Kidney (tissue), 22 donors: ENCODE data around the gene RNF225. TPM values are rescaled to one million over a fixed set of nuclear protein-coding genes. Genes with fewer than 3 reads are reported as not detected.
A peak's percentile ranks its signal among the peaks of the same experiment; 100 is the strongest.
"Not testable (repeated sequence)": the region's sequence is repeated elsewhere in the genome, so short reads cannot be mapped to it uniquely, and the experiment has no call there.

ENCODE experiments used
- DNase-seq, 5 donors: peaks; one replicate each; pipeline ENCODE4 v3.0.0-alpha.2; 2013 to 2020
- FAIRE-seq: peaks from 2 replicates; lab custom pipeline; 2012; peaks lifted over from hg19 to GRCh38; lab: Jason Lieb, UNC
- H3K27ac ChIP-seq, 2 donors: one replicate each; pipeline ENCODE4 v1.7.0; 2013; ENCODE audit warnings: low read depth in 2 of 2, low read length in 2 of 2, inconsistent platforms in 1 of 2
- H3K27me3 ChIP-seq: one replicate; pipeline ENCODE4 v1.7.1; 2013; ENCODE audit warnings: low read length, inconsistent platforms; ENCODE audit not compliant: control insufficient read depth, insufficient read depth
- H3K36me3 ChIP-seq, 3 donors: one replicate each; pipeline versions ENCODE4 v1.7.0 to v1.7.1; 2013; ENCODE audit warnings: low read length in 3 of 3, control low read depth in 1 of 3, inconsistent platforms in 1 of 3; ENCODE audit not compliant: insufficient read depth in 3 of 3, control insufficient read depth in 2 of 3
- H3K4me1 ChIP-seq, 3 donors: one replicate each; pipeline versions ENCODE4 v1.7.0 to v1.7.1; 2013; ENCODE audit warnings: low read length in 3 of 3, inconsistent platforms in 1 of 3, low read depth in 1 of 3; ENCODE audit not compliant: control insufficient read depth in 2 of 3, insufficient read depth in 2 of 3
- H3K4me3 ChIP-seq, 3 donors: one replicate each; pipeline versions ENCODE4 v1.7.0 to v1.8.1; 2013; ENCODE audit warnings: low read length in 3 of 3, control low read depth in 1 of 3, inconsistent platforms in 1 of 3
- H3K9ac ChIP-seq, 3 donors: one replicate each; pipeline versions ENCODE4 v1.7.0 to v1.7.1; 2013; ENCODE audit warnings: low read length in 3 of 3, control low read depth in 1 of 3, inconsistent platforms in 1 of 3
- H3K9me3 ChIP-seq, 3 donors: one replicate each; pipeline versions ENCODE4 v1.7.0 to v1.7.1; 2013; ENCODE audit warnings: low read length in 3 of 3, control low read depth in 1 of 3, inconsistent platforms in 1 of 3; ENCODE audit not compliant: control insufficient read depth in 2 of 3, insufficient read depth in 1 of 3
- CTCF ChIP-seq: IDR thresholded peaks from 3 replicates; pipeline ENCODE4 v1.5.1; 2012; ENCODE audit warnings: mild to moderate bottlenecking, moderate library complexity, borderline replicate concordance; ENCODE audit not compliant: insufficient read depth; ENCODE audit errors: extremely low read depth
- intact Hi-C: fragments of 100-400 bp; cut with DNase I; formaldehyde crosslinking; loops from one replicate; pipeline ENCODE4 v1.11.1; 2022
- long read RNA-seq, 10 donors: library from polyadenylated mRNA in 1 of 10; unstranded in 1 of 10; transcript quantifications; one replicate each; pipeline ENCODE4 v2.0.0 and lab custom pipeline, GENCODE V29; 2021 to 2026
- polyA plus RNA-seq: library from polyadenylated mRNA; stranded (reverse); fragments of 350-450 nt; fragmentation: Illumina TruSeq; extraction: RNeasy Lipid Tissue Mini Kit (QIAGEN cat#74804); gene quantifications from one replicate; pipeline ENCODE4 v1.2.3, GENCODE V29; 2014; ENCODE audit warnings: low read depth, low replicate concordance; ENCODE audit not compliant: insufficient read depth
- total RNA-seq: library from RNA; stranded (reverse); fragmentation: NEBNext Ultra II Directional; extraction: Animal tissue kit (Norgen Biotek cat#: 25700); gene quantifications from one replicate; pipeline ENCODE4 v1.2.1, GENCODE V29; 2021
- donor health status: control.
- donor health status: control.
- donor health status: control.
- donor health status: control.
- donor health status: control.
- donor health status: DM: yes; HTN: yes; CAD: no.
- donor health status: Normal renal cell carcinoma (clear cell type).

The RNF225 gene
- total RNA-seq (0.25 TPM), polyA plus RNA-seq (not detected)
- long read RNA-seq, donor 1 = 0 reads
- long read RNA-seq, donor 2 = 0 reads
- long read RNA-seq, donor 3 = 0 reads
- long read RNA-seq, donor 4 = 0 reads
- long read RNA-seq, donor 5 = 0 reads
- long read RNA-seq, donor 6 = 0 reads
- long read RNA-seq, donor 7 = 0 reads
- long read RNA-seq, donor 8 = 0 reads
- long read RNA-seq, donor 9 = 0 reads
- long read RNA-seq, donor 10 = 0 reads

DNA sequence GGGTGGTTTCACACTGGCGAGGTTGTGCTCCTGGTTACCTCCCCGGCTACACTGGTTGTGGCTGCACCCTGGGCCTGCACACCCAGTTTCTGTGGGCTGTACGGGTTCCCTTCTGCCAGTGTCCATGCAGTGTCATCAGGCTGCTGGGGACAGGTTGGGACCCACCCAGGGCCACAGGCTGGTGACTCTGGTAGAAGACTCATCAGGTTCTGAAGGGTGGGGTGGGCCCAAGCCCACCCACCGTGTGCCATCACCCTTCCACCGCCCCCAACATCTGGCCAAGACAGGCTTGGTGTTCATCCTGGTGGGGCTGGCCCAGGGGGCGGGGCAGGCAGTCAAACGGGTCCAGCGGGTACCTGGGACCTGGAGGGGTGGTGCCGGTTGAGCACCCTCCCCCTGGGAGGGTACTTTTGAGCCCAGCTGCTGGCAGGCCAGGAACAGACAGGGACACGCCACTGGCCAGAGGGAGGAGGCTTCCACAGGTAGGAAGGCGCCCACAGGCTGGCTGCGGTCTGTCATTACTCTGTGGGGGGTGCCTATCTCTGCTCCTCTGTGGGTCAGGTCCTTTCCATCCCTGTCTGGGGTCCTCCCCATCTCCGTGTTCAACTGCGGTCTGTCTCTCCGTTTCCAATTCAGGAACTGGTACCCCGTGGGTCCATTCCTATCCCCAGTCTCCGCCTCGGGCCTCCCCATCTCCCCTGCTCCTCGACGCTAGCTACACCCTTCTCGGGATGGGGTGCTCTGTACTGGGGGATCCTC is at the start of gene RNF225:
RNF225 (plus strand) TSS at position 437 of the 759 bp plus-strand sequence. CDS start 434 bp downstream, outside the sequence.
- H3K36me3 ChIP-seq = peaks cover 0 to 29% (median 13%) of the 10 kb centered on the region in 3 donors
- FAIRE-seq (no peak), DNase-seq (peak in 2 of 5 donors; percentile 61 to 80)
- no peak within 1 kb of the TSS for H3K27ac ChIP-seq
- no peak within 1 kb of the TSS for H3K4me3 ChIP-seq
- H3K9ac ChIP-seq = no peak within 1 kb of the TSS
- TF ChIP-seq CTCF = no peak
- H3K9me3 ChIP-seq = no peaks in the 10 kb centered on the region
- peaks cover 0 to 4% (median 2%) of the 10 kb centered on the region in 3 donors for H3K4me1 ChIP-seq
- intact Hi-C loops = no loop called here
- H3K27me3 ChIP-seq = peaks cover 2% of the 10 kb centered on the region

DNA sequence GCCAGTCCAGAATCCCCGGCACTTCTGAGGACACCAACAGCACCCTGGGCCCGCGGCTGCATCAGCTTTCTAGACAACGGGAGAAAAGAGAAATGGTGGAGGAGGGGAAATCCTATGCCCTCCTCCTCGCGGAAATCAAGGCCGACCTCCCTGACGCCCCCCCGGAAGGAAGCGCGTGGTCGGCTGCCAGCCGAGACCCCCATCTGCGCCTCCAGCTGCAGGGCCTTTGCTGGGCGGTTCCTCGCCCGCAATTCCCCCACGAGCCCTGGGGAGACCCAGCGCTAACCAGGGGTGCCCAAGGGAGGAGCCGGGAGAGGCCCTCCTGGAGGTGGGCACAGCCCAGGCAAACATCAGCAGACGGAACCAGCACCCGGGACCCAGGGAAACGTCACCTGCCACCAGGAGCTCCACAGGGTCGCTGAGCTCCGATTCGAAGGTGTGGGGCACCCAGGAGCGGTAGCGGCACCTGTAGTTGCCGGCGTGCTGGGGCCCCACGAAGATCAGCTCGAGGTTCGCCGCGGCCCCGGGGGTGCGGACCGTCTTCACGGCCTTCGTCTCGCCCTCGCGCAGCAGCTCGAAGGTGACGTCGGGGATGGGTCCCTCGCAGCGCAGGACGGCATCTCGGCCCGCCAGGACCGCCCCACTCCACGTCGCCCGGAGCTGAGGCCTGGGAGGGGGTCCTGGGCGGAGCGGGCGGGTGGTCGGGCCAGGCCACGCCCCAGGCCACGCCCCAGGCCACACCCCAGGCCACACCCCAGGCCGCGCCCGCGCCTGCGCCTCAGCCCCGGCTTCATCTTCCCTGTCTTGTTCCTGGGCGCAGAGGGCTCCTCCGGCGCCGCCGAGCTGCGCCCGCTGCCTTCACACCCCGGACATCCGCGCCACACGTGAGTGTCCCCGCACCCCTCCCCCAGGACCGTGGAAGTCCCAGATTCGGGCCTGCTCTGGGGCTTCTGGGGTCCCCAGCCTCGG is 48.2 kb upstream of the RNF225 start:
- DNase-seq = peak; percentile 25 to 93 (median 59)
- intact Hi-C loops = no loop called here
- H3K4me1 ChIP-seq = peaks cover 0 to 8% (median 0%) of the 10 kb centered on the region in 3 donors
- H3K4me3 ChIP-seq = peak overlapping the region in 2 of 3 donors; percentile 44 to 52
- no peaks in the 10 kb centered on the region for H3K9me3 ChIP-seq
- no peak for TF ChIP-seq CTCF
- H3K27me3 ChIP-seq = peaks cover 20% of the 10 kb centered on the region
- no peak for FAIRE-seq
- peak overlapping the region; percentile 11 to 37 for H3K27ac ChIP-seq
- no peaks in the 10 kb centered on the region for H3K36me3 ChIP-seq
- H3K9ac ChIP-seq = peak overlapping the region in 1 of 3 donors; percentile 7

- H3K4me1 ChIP-seq, FAIRE-seq, H3K9me3 ChIP-seq, H3K27ac ChIP-seq, H3K36me3 ChIP-seq, DNase-seq, intact Hi-C loops: not testable (repeated sequence)
- peak overlapping the region in 1 of 3 donors; percentile 7 for H3K9ac ChIP-seq
- H3K4me3 ChIP-seq = peak overlapping the region in 2 of 3 donors; percentile 34 to 52
- peaks cover 23% of the 10 kb centered on the region for H3K27me3 ChIP-seq
Measured at GRCh38 chr19:58348080-58348479, 47.4 kb upstream of the RNF225 start.
